ENCODE measurements around the gene TMEM203. TPM values are rescaled to one million over a fixed set of nuclear protein-coding genes. Genes with fewer than 3 reads are reported as not detected.
A peak's percentile ranks its signal among the peaks of the same experiment; 100 is the strongest.
"Not testable (repeated sequence)": the region's sequence is repeated elsewhere in the genome, so short reads cannot be mapped to it uniquely, and the experiment has no call there.

The TMEM203 gene, protein sequence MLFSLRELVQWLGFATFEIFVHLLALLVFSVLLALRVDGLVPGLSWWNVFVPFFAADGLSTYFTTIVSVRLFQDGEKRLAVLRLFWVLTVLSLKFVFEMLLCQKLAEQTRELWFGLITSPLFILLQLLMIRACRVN
- polyA plus RNA-seq (ENCODE audit: insufficient read length) = 33.0 TPM

GRCh38 chr9:137205126-137206069 lies at the start of gene TMEM203, which contains the start of gene NDOR1:
TMEM203 (minus strand) TSS chr9:137205648; CDS start chr9:137205414, 234 bp downstream.
NDOR1 (plus strand) TSS chr9:137205700; CDS start chr9:137205778, 78 bp downstream.
- peak; percentile 56 for DNase-seq (ENCODE audit: low read depth)

DNA sequence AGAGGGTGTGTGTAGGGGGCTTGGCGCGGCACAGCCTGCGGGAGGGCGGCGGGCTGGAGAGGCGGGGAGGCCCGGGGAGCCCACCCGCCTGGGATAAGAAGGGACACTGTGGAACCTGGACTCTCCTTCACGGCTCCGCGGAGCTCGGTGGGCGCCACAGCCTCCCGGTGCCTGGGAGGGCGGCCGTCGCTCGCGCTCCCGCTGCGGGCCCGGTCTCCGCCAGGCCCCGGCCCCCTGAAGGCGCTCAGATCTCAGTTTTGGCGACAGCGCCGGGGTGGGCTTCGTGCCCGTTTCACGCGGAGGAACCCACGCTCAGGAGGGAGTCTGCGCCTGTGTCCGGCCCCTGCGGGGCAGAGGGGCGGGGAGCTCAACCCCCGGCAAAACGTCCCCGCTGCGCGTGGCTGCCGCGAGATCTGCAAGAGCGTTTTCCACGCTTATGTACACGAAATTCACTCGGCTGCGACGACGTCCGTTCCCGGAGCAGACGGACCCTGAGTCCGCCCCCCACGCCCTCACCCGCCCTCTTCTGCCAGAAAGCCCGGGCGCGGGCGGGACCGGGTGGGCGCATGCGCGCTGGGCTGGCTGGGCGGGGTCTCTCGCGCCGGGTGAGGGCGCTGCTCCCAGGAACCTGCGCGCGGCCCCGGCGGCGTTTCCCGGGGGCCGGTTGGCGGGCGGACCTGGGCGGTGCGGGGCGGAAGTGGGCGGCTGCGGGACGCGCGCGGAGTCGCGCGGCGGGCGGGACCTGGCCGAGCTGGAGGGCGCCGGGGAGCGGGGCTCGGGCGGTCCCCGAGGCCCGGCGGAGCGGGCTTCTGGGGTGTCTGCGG lies 49.4 kb upstream of the TMEM203 start, which contains the start of gene NELFB:
Gene NELFB, plus strand, starts transcription at position 704 of the 824 bp plus-strand sequence.
- DNase-seq (ENCODE audit: low read depth) = peak; percentile 39

DNA sequence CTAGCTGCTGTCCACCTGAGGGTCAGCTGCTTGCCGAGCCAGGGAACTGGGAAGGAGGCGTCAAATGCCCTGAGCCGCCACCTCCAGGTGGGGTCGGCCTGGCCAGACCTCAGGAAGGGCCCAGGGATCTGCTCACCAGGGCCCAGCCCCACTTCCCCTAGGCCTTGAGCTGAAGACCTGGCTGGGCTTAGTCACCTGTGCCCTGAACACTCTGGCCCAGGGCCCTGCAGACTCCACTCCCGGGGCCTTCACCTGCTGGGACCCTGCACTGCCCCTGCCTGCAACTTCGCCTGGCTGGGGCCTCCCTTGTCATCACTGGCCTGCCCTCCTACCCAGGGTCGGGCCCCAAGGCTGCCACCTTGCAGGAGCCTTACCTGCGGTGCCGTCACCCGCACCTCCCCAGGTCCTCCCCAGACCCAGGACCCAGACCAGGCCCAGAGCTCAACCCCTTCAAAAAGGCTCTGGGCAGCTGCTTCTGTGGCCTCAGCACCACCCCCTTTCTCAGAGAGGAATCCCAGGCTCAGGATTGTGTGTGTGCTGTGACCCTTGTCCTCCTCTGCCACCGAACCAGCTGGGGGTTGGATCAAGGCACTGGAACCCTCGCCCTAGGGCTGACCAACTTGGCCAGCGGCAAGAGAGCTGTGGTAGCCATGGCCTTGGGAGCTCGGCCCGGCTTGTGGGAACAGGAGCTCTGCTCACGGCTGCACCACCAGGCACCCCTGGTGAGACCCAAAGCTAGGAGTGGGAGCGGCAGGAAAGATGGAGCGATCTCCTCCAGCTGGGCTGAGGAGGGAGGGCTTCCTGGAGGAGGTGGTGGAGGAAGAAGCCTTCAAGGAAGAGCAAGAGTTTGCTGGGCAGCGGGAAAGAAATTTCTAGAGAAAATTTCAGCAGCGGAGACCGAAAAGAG lies 48.5 kb upstream of the TMEM203 start:
- no peak for DNase-seq (ENCODE audit: low read depth)

GRCh38 chr9:137252555-137253506 lies 47.4 kb upstream of the TMEM203 start:
- no peak for DNase-seq (ENCODE audit: low read depth)

DNA sequence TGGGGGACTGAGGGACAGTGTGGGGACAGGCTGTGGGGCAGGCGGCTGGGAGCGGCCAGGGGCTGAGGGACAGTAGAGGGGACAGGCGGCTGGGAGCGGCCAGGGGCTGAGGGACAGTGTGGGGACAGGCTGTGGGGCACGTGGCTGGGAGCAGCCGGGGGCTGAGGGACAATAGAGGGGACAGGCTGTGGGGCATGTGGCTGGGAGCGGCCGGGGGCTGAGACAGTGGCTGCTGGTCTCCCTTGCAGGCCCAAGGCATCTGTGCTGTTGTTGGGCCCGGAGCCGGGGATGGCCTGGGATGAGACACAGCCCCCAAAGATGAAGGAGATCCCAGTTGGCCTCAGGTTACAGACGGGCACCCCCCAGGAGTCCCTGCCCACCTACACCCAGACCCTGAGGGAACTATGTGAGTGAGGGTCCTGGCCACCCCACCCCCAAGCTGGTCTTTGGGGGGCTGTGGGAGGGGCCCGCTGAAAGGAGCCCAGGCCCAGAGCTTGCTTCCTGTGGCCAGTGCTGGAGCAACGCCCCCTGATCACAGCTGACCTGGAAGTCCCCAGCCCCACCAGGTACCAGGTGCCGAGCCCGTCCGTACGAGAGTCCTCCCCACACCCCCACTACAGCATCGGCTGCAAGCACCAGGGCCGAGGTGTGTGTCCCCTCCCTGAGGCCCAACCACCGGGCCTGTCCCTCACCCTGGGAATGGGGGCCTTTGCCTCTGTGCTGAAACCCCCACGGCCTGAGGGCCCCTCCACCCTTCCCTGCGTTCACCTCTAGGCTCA lies 46.2 kb upstream of the TMEM203 start:
- no peak for DNase-seq (ENCODE audit: low read depth)

DNA sequence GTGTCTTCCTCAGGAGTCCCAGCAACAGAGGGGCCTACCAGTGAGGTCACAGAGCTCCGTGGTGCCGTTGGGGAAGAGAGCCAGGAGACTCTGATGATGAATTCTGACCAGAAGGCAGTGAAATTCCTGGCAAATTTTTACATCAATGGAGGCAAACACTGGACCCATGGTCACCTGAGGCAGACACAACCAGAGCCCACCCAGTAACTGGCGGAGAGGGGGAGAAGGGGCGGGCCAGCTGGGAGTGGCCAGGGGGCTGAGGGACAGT lies 45.7 kb upstream of the TMEM203 start, which contains the start of gene STPG3:
Gene STPG3, plus strand, starts transcription at position 93 of the 268 bp plus-strand sequence. Its CDS starts 1 bp downstream, at position 94.
- DNase-seq (ENCODE audit: low read depth) = no peak

DNA sequence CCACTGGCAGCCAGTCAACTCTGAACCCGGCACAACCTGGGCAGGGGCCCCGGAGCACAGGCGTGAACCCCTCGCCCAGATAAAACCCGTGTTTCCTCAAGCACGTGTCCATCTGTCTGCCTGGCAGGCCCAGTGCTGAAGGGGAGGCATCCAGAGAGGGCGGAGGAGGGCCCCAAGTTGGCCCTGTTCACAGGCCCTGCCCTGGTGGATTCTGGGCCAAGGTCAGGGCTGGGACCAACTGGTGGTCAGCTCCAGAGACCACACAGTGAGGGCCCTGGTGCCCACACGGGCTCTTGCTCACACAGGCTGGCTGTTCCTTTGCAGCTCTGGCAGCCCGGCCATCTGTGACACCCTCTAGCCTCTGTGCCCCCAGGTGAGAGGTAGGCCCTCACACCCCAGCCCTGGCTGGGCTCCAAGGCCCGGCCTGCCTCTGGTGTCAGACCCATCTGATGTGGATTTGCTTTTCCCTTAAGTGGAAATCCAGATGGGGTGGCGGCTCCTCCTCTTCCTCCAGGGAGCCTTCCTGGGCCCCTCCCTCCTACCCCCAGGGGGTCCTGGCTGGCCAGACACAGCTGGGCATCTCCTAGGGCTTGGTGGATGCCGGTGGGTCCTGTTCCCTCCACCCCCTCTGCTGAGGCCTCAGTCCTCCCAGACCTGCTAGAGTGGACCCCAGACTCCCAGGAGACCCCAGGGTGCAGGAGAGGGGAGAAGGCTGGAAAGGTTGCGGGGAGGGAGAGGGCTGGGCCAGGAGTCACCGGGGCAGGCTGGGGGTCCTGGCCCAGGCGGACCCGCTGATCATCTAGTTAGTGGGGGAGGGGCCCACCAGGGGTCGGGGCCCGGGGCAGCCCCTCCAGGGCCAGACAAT lies 45.1 kb upstream of the TMEM203 start:
- DNase-seq (ENCODE audit: low read depth) = no peak

- DNase-seq (ENCODE audit: low read depth) = no peak
Observed at GRCh38 chr9:137247916-137248175, 42.4 kb upstream of the TMEM203 start.

GRCh38 chr9:137247135-137247915 lies 41.9 kb upstream of the TMEM203 start:
- DNase-seq (ENCODE audit: low read depth) = no peak

GRCh38 chr9:137245450-137246421 lies 40.3 kb upstream of the TMEM203 start:
- DNase-seq (ENCODE audit: low read depth) = no peak

DNA sequence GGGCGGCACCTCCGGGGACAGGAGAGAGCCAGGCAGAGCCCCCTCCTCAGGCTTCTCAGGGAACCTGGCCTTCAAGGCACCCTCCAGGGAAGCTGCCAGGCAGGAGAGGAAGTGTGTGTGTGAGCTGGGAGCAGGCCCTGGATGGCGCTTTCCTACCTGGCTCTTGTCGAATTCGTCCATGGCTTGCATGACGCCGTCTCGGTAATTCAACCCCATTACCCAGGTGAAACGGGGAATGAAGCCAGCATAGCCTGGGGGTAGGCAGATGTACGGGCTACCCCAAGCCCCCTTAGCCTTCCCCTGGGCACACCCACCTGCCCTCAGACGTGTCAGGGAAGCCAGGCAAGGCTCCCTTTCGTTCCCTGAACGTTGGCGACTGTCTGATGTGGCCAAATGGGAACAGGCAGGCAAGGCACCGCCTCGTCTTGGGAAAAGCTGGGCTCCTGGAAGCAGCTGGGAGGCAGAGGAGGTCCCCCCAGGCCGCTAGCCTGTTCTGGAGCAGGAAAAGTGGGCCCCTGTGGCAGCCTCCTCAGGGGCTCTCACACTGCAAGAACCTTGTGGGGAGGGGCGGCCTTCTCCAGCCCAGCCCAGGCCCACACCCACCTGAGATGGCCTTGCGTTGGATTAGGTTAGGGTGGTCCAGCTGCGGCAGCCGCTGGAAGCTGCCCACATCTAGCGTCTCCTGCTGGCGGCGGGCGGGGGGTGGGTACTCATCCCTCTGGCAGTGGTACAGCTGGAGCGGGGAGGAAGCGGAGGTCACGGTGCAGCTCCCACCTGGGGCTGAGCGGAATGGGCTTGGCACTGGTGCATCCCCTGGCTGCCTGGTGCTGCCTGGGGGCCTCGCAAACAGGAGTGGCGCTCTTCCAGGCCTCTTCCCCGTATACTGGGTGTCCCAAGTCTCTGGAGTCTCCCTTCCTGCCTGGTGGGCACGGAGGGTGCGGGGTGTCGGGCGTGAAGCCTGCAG lies 39.3 kb upstream of the TMEM203 start:
- no peak for DNase-seq (ENCODE audit: low read depth)

GRCh38 chr9:137243626-137244485 lies 38.4 kb upstream of the TMEM203 start:
- DNase-seq (ENCODE audit: low read depth) = no peak

DNA sequence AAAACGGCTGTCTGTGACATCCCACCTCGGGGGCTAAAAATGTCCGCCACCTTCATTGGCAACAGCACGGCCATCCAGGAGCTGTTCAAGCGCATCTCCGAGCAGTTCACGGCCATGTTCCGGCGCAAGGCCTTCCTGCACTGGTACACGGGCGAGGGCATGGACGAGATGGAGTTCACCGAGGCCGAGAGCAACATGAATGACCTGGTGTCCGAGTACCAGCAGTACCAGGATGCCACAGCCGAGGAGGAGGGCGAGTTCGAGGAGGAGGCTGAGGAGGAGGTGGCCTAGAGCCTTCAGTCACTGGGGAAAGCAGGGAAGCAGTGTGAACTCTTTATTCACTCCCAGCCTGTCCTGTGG lies 37.8 kb upstream of the TMEM203 start:
- DNase-seq (ENCODE audit: low read depth) = not testable (repeated sequence)

All from forelimb muscle (tissue), 1 donor.